ENCODE results near the gene PRKAR2B.
A peak's percentile ranks its signal among the peaks of the same experiment; 100 is the strongest.
"Not testable (repeated sequence)": the region's sequence is repeated elsewhere in the genome, so short reads cannot be mapped to it uniquely, and the experiment has no call there.

PRKAR2B gene

DNA sequence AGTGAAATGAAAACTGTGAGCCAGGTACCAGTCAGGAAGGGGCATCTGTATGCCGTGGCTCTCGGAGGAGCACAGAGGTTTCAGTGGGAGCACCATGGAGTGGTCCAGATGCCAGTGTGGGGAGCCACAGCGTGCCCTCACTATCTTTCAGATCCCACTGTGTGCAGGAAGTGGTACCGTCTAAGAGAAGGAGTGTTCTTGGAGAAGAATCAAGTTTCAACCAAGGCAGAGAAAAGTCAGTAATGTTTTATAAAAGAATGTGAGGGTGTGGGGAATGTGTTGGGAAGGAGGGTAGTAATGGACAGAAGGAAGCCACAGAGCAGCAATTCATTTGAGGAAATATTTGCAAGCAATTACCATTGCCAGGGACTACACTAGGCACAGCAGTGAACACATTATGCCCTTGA lies 35.6 kb downstream of the PRKAR2B start:
- DNase-seq (ENCODE audit: insufficient read length, low spot score) (no peak), FAIRE-seq (no peak)
- TF ChIP-seq, protein P1, sequence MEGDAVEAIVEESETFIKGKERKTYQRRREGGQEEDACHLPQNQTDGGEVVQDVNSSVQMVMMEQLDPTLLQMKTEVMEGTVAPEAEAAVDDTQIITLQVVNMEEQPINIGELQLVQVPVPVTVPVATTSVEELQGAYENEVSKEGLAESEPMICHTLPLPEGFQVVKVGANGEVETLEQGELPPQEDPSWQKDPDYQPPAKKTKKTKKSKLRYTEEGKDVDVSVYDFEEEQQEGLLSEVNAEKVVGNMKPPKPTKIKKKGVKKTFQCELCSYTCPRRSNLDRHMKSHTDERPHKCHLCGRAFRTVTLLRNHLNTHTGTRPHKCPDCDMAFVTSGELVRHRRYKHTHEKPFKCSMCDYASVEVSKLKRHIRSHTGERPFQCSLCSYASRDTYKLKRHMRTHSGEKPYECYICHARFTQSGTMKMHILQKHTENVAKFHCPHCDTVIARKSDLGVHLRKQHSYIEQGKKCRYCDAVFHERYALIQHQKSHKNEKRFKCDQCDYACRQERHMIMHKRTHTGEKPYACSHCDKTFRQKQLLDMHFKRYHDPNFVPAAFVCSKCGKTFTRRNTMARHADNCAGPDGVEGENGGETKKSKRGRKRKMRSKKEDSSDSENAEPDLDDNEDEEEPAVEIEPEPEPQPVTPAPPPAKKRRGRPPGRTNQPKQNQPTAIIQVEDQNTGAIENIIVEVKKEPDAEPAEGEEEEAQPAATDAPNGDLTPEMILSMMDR (IDR thresholded peaks at IDR 0.05; ENCODE audit: insufficient read depth, missing control alignments) = no peak

DNA sequence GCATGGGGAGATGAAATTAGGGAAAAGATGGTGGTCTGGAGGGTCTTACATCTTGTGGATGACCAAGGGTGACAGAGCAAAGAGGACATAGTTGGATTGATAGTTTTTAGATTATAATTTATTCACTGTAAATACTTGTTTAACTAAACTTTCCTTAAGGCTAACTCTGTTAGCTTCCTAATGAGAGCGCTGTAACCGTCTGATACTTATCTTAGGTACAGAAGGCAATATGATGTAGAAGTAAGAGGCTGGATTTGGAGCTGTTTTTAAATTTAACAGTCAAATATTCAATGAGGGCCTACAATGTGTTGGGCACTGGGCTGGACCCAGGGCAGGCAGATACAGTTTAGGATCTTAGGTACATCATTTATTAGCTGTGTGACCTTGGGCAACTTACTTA lies 36.0 kb downstream of the PRKAR2B start:
- FAIRE-seq (no peak), DNase-seq (ENCODE audit: insufficient read length, low spot score) (no peak)
- TF ChIP-seq, protein P1 (IDR thresholded peaks at IDR 0.05; ENCODE audit: insufficient read depth, missing control alignments) = no peak

DNA sequence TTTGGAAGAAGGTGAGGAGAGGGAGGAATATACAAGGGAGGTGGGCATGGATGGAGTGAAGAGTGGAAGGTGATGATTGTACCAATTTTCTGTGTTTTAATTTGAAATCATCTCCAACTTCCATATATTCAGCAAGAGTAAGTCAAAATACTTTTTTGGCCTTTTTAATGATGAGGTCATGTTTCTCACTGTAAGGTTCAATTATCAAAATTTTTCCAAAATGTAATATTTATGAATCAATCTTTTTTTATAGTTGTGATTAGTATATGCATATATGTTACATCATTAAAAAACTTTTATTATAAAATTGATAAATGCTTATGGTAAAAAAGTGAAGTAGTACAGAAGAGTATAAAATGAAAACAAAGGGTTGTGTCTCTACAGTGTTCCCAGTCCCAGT lies 40.7 kb downstream of the PRKAR2B start:
- FAIRE-seq (no peak), DNase-seq (ENCODE audit: insufficient read length, low spot score) (no peak)
- TF ChIP-seq, protein P1 (IDR thresholded peaks at IDR 0.05; ENCODE audit: insufficient read depth, missing control alignments) = no peak

DNA sequence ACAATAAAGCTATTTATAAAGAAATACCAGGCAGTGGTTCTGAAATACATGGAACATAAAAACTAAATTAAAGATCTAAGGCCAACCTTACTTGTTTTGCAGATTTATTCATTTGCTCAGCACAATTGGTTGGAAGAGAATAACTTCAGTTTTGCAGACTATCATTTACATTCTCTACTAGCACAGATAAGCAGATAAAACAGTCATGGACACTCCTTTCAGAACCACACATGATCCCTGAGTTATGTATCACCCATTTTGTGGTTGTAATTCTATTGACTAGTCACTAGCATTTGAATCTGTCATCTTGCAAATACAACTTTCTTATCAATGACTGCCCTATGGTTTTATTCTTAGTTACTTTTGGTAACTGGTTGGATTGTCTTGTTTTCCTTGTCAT lies 45.1 kb downstream of the PRKAR2B start:
- FAIRE-seq = peak; percentile 6
- DNase-seq (ENCODE audit: insufficient read length, low spot score) = no peak
- TF ChIP-seq, protein P1 (IDR thresholded peaks at IDR 0.05; ENCODE audit: insufficient read depth, missing control alignments) = no peak

DNA sequence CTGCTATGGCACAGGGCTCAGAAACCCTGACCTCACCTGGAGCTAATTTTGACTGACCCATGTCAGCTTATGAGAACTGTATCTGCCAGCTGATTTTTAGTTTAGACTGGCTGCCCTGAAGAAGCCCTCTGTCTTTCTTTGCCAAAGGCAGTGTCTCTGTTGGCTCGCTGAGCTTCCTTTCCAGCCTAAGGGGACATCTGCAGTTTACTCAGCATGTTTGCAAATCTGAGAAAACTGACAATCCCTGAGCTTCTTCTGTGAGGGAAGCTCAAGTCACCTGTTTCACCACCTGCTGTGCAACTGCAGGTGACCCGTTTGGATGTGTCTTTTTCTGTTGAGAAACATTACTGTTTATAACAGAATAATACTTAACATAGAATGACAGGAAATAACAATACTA lies 46.0 kb downstream of the PRKAR2B start:
- no peak for DNase-seq (ENCODE audit: insufficient read length, low spot score)
- TF ChIP-seq, protein P1 (IDR thresholded peaks at IDR 0.05; ENCODE audit: insufficient read depth, missing control alignments) = no peak
- no peak for FAIRE-seq

DNA sequence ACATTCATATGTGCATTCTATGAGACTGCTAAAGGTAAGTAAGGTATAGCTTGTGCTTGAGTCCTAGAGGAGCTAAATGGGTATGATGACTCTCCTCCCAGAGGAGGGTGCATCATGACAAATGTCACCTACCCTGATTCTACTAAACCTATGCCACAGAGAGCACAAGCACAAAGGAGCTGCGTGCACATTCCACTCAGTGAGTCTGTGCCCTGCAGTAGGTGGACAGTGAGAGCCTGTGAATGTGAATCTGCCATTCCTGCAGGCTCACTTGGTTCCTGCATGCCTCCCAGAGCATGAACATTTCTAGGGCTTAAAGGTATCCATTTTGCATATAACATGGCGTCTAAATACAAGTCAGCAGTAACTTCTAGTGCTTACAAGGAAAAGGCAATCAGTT lies 46.8 kb downstream of the PRKAR2B start:
- FAIRE-seq = no peak
- no peak for DNase-seq (ENCODE audit: insufficient read length, low spot score)
- TF ChIP-seq, protein P1 (IDR thresholded peaks at IDR 0.05; ENCODE audit: insufficient read depth, missing control alignments) = no peak

DNA sequence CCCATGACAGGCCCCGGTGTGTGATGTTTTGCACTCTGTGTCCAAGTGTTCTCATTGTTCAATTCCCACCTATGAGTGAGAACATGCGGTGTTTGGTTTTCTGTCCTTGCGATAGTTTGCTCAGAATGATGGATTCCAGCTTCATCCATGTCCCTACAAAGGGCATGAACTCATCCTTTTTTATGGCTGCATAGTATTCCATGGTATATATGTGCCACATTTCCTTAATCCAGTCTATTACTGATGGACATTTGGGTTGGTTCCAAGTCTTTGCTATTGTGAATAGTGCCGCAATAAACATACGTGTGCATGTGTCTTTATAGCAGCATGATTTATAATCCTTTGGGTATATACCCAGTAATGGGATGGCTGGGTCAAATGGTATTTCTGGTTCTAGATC lies 49.2 kb downstream of the PRKAR2B start:
- not testable (repeated sequence) for DNase-seq (ENCODE audit: insufficient read length, low spot score); FAIRE-seq

DNA sequence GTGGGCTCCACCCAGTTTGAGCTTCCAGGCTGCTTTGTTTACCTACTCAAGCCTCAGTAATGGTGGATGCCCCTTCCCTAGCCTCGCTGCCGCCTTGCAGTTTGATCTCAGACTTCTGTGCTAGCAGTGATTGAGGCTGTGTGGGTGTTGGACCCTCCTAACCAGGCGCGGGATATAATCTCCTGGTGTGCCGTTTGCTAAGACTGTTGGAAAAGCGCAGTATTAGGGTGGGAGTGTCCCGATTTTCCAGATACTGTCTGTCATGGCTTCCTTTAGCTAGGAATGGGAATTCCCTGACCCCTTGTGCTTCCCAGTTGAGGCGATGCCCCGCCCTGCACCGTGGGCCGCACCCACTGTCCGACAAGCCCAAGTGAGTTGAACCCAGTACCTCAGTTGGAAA lies 54.6 kb downstream of the PRKAR2B start:
- FAIRE-seq; DNase-seq (ENCODE audit: insufficient read length, low spot score): not testable (repeated sequence)

Measured in D721Med (cell line).